ENCODE results near the gene USP12.
"Not testable (repeated sequence)": the region's sequence is repeated elsewhere in the genome, so short reads cannot be mapped to it uniquely, and the experiment has no call there.

The USP12 gene

DNA sequence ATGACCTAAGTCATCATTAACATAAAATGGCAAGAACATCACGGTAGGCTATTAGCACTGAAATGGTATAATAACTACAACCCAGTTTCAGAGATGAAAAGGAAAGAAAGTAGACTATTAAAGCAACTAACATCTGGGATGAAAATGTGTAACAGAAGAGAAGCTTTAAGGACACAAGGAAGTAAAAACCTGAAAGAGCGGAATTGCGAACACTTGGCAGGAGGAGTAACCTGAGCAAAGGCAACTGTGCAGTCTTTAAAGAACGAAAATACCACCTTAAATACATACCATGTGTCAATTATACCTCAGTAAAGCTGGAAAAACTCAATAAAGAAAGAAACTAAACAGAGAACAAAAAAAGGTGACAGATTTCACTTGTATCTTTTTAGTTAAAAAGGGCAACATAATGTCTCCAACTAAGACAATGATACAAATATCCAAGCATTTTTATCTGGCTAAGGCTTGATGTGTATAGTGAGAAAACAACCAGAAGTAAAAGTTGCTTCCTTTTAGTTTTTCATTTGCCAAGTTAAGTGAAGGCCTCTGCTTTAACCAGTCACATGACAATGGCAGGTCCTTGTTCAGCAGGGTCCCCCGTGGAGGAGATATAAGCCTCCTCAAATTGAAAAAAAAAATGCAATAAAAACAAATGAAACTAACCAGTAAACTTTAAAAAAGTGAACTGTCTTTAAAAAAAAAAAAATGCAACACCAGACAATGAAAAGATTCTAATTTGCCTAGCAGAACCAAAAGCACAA, 11.6 kb downstream of the USP12 start:
- H3K9me3 ChIP-seq (ENCODE audit: control insufficient read depth, low read length): no peaks in the 10 kb centered on the region
- no peaks in the 10 kb centered on the region for H3K4me1 ChIP-seq (ENCODE audit: control insufficient read depth, insufficient read depth, low read length)
- H3K36me3 ChIP-seq (ENCODE audit: control insufficient read depth, insufficient read depth, low read length): no peaks in the 10 kb centered on the region
- 71 to 78% methylated on average over 4 to 5 of the region's 5 CpGs for WGBS, 2 experiments
- H3K27ac ChIP-seq (ENCODE audit: insufficient read depth, low read depth, low read length, poor library complexity, severe bottlenecking): no peak overlapping the region
- H3K4me3 ChIP-seq (ENCODE audit: insufficient read depth, low read depth, low read length): no peak overlapping the region
- H3K27me3 ChIP-seq (ENCODE audit: control insufficient read depth, insufficient read depth, low read length, poor library complexity, severe bottlenecking): no peaks in the 10 kb centered on the region

DNA sequence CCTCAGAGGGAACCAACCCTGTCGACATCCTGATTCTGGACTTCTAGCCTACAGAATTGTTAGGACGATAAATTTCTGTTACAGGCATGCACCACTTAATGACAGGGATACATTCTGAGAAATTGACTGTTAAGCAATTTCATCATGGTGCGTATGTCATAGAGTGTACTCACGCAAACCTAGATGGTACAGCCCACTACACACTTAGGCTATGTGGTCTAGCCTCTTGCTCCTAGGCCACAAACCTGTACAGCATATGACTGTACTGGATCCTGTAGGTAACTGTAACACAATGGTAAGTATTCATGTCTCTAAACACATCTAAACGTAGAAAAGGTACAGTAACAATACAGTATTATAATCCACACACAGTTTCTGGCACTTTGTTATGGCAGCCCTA, 13.3 kb downstream of the USP12 start:
- WGBS, 2 experiments: 91 to 96% methylated on average over 4 to 5 of the region's 5 CpGs
- H3K27ac ChIP-seq (ENCODE audit: insufficient read depth, low read depth, low read length, poor library complexity, severe bottlenecking): no peak overlapping the region
- H3K36me3 ChIP-seq (ENCODE audit: control insufficient read depth, insufficient read depth, low read length): no peaks in the 10 kb centered on the region
- H3K27me3 ChIP-seq (ENCODE audit: control insufficient read depth, insufficient read depth, low read length, poor library complexity, severe bottlenecking): no peaks in the 10 kb centered on the region
- no peak overlapping the region for H3K4me3 ChIP-seq (ENCODE audit: insufficient read depth, low read depth, low read length)
- H3K4me1 ChIP-seq (ENCODE audit: control insufficient read depth, insufficient read depth, low read length): no peaks in the 10 kb centered on the region
- no peaks in the 10 kb centered on the region for H3K9me3 ChIP-seq (ENCODE audit: control insufficient read depth, low read length)

DNA sequence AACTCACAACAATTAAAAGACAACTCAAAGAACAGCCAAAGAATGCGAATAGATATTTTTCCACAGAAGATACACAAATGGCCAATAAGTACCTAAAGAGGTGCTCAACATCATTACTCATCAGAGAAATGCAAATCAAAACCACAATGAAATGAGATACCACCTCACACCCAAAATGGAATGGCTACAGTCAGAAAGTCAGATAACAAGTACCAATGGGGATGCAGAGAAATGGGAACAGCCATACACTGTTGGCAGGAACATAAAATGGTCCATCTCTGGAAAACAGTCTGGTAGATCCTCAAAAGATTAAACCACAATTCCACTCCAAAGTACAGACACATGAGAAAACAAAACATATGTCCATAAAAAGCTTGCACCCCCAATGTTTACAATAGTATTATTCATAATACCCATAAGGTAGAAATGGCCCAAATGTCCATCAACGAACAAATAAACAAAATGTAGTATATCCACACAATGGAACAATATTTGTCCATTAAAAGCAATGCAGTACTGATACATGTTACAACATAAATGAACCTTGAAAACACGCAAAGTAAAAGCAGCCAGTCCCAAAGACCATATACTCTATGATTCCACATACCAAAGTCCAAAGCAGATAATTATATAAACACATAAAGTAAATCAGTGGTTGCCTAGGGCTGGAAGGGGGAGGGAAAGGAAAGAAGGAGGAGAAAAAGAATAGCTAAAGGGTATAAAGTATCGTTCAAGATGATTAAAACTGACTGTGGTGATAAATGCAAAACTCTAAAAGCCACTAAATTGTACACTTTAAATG, 19.6 kb downstream of the USP12 start:
- WGBS, 2 experiments: 65 to 72% methylated on average over 4 of the region's 4 CpGs
- H3K4me1 ChIP-seq (ENCODE audit: control insufficient read depth, insufficient read depth, low read length): no peaks in the 10 kb centered on the region
- H3K9me3 ChIP-seq (ENCODE audit: control insufficient read depth, low read length): no peaks in the 10 kb centered on the region
- no peak overlapping the region for H3K27ac ChIP-seq (ENCODE audit: insufficient read depth, low read depth, low read length, poor library complexity, severe bottlenecking)
- H3K27me3 ChIP-seq (ENCODE audit: control insufficient read depth, insufficient read depth, low read length, poor library complexity, severe bottlenecking): no peaks in the 10 kb centered on the region
- no peaks in the 10 kb centered on the region for H3K36me3 ChIP-seq (ENCODE audit: control insufficient read depth, insufficient read depth, low read length)
- no peak overlapping the region for H3K4me3 ChIP-seq (ENCODE audit: insufficient read depth, low read depth, low read length)

DNA sequence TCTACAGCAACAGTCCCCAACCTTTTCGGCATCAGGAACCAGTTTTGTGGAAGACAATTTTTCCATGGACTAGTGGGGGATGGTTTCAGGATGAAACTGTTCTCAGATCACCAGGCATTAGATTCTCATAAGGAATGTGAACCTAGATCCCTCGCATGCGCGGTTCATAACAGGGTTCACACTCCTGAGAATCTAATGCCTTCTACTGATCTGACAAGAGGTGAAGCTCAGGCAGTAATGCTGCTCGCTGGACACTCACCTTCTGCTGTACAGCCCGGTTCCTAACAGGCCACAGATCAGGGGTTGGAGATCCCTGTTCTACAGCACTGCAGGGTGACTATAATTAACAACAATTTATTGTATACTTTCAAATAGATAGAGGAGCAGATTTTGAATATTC, 21.9 kb downstream of the USP12 start:
- Histone ChIP-seq H3K27ac (ENCODE audit: insufficient read depth, low read depth, low read length, poor library complexity, severe bottlenecking) (no peak overlapping the region), H3K4me3 (ENCODE audit: insufficient read depth, low read depth, low read length) (no peak overlapping the region), H3K27me3 (ENCODE audit: control insufficient read depth, insufficient read depth, low read length, poor library complexity, severe bottlenecking) (no peaks in the 10 kb centered on the region), H3K9me3 (ENCODE audit: control insufficient read depth, low read length) (no peaks in the 10 kb centered on the region), H3K36me3 (ENCODE audit: control insufficient read depth, insufficient read depth, low read length) (no peaks in the 10 kb centered on the region), H3K4me1 (ENCODE audit: control insufficient read depth, insufficient read depth, low read length) (no peaks in the 10 kb centered on the region)
- WGBS, 2 experiments: 91 to 95% methylated on average over 6 of the region's 6 CpGs

DNA sequence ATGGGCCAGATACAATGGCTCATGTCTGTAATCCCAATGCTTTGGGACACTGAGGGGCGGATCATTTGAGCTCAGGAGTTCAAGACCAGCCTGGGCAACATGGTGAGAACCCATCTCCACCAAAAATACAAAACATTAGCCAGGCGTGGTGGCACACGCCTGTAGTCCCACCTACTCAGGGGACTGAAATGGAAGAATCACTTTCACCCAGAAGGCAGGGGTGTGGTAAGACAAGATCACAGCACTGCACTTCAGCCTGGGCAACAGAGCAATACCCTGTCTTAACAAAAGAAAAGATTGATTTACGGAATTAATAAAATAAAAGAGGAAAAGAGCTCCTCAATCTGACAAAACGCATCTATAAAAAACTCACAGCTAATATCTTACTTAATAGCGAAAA, 22.7 kb downstream of the USP12 start:
- Histone ChIP-seq H3K4me1 (ENCODE audit: control insufficient read depth, insufficient read depth, low read length) (no peaks in the 10 kb centered on the region), H3K4me3 (ENCODE audit: insufficient read depth, low read depth, low read length) (no peak overlapping the region), H3K9me3 (ENCODE audit: control insufficient read depth, low read length) (no peaks in the 10 kb centered on the region), H3K27ac (ENCODE audit: insufficient read depth, low read depth, low read length, poor library complexity, severe bottlenecking) (no peak overlapping the region), H3K36me3 (ENCODE audit: control insufficient read depth, insufficient read depth, low read length) (no peaks in the 10 kb centered on the region), H3K27me3 (ENCODE audit: control insufficient read depth, insufficient read depth, low read length, poor library complexity, severe bottlenecking) (no peaks in the 10 kb centered on the region)
- 88 to 90% methylated on average over 6 of the region's 6 CpGs for WGBS, 2 experiments

DNA sequence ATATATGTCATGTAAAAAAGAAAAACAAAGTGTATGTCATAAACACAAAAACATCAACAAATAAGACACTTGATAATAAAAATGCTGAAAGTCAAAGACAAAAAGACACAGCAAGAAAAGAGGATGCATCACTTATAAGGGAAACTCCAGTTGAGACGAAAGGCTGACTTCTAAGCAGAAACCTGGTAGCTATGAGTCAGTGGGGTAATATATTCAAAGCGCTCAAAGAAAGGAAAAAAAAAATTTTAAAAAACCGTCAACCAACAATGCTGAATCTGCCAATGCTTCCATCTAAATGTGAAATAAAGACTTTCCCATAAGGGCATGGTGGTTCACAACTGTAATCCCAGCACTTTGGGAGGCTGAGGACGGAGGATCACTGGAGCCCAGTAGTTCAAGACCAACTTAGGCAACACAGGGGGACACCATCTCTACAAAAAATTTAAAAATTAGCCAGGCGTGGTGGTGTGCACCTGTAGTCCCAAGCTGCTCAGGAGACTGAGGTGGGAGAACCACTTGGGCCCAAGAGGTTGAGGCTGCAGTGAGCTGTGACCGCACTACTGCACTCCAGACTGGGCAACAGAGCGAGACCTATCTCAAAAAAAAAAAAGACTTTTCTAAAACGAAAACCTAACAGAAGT, 24.0 kb downstream of the USP12 start:
- Histone ChIP-seq H3K27ac (ENCODE audit: insufficient read depth, low read depth, low read length, poor library complexity, severe bottlenecking) (no peak overlapping the region), H3K27me3 (ENCODE audit: control insufficient read depth, insufficient read depth, low read length, poor library complexity, severe bottlenecking) (no peaks in the 10 kb centered on the region), H3K4me1 (ENCODE audit: control insufficient read depth, insufficient read depth, low read length) (no peaks in the 10 kb centered on the region), H3K4me3 (ENCODE audit: insufficient read depth, low read depth, low read length) (no peak overlapping the region), H3K36me3 (ENCODE audit: control insufficient read depth, insufficient read depth, low read length) (no peaks in the 10 kb centered on the region), H3K9me3 (ENCODE audit: control insufficient read depth, low read length) (no peaks in the 10 kb centered on the region)
- 91 to 93% methylated on average over 8 of the region's 8 CpGs for WGBS, 2 experiments

DNA sequence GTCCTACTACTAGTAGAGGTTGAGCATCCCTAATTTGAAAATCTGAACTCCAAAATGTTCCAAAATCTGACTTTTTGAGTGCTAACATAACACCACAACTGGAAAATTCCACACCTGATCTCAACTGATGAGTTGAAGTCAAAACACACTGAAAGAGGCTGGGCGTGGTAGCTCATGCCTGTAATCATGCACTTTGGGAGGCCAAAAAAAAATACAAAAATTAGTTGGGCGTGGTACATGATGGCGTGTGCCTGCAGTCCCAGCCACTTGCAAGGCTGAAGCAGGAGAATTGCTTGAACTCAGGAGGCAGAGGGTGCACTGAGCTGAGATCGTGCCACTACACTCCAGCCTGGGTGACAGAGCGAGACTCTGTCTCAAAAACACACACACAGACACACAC, 29.9 kb downstream of the USP12 start:
- no peak overlapping the region for H3K27ac ChIP-seq (ENCODE audit: insufficient read depth, low read depth, low read length, poor library complexity, severe bottlenecking)
- WGBS, 2 experiments: 93 to 95% methylated on average over 5 of the region's 5 CpGs

DNA sequence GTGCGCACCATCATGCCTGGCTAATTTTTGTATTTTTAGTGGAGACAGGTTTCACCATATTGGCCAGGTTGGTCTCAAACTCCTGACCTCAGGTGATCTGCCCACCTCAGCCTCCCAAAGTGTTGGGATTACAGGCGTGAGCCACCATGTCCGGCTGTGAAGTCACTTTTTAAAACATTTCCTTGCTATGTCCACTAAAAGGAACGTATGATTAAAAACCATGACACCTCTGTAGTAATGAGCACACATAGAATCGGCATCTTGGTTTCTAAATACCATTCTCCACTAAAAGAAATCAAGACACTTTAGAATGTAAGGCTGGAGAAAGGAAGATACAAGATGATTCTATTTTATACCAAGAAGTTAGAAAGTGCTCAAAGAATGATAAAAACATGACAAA, 30.5 kb downstream of the USP12 start:
- not testable (repeated sequence) for H3K36me3 ChIP-seq (ENCODE audit: control insufficient read depth, insufficient read depth, low read length); H3K4me3 ChIP-seq (ENCODE audit: insufficient read depth, low read depth, low read length); H3K27me3 ChIP-seq (ENCODE audit: control insufficient read depth, insufficient read depth, low read length, poor library complexity, severe bottlenecking); H3K27ac ChIP-seq (ENCODE audit: insufficient read depth, low read depth, low read length, poor library complexity, severe bottlenecking); H3K9me3 ChIP-seq (ENCODE audit: control insufficient read depth, low read length); H3K4me1 ChIP-seq (ENCODE audit: control insufficient read depth, insufficient read depth, low read length)
- WGBS, 2 experiments: 89 to 95% methylated on average over 4 to 5 of the region's 5 CpGs

More for the DNA sequence above, 29.9 kb downstream of the USP12 start:
- H3K36me3 ChIP-seq (ENCODE audit: control insufficient read depth, insufficient read depth, low read length): no peaks in the 10 kb centered on the region
- no peaks in the 10 kb centered on the region for H3K27me3 ChIP-seq (ENCODE audit: control insufficient read depth, insufficient read depth, low read length, poor library complexity, severe bottlenecking)
- no peaks in the 10 kb centered on the region for H3K4me1 ChIP-seq (ENCODE audit: control insufficient read depth, insufficient read depth, low read length)
- no peaks in the 10 kb centered on the region for H3K9me3 ChIP-seq (ENCODE audit: control insufficient read depth, low read length)
- H3K4me3 ChIP-seq (ENCODE audit: insufficient read depth, low read depth, low read length): no peak overlapping the region

DNA sequence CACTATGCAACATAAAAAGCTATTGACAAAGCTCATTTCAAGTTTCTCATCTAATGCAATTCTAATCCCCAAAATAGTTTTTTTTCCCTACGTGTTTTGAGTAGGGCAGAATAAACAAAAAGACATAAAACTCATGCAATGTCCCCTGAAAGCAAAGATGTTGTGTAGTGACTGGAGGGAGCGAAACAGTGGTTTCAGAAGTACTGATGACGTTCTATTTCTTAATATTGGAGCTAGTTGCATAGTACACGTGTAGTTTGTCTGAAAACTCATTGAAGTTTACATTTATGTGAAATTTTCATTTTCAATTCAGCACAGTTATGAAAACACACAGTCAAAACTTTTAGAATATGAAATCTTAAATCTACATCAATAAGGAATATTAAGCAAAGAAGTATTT, 31.6 kb downstream of the USP12 start:
- H3K9me3 ChIP-seq (ENCODE audit: control insufficient read depth, low read length): no peaks in the 10 kb centered on the region
- no peak overlapping the region for H3K27ac ChIP-seq (ENCODE audit: insufficient read depth, low read depth, low read length, poor library complexity, severe bottlenecking)
- H3K4me3 ChIP-seq (ENCODE audit: insufficient read depth, low read depth, low read length): no peak overlapping the region
- 95 to 100% methylated on average over 4 of the region's 4 CpGs for WGBS, 2 experiments
- H3K36me3 ChIP-seq (ENCODE audit: control insufficient read depth, insufficient read depth, low read length): no peaks in the 10 kb centered on the region
- no peaks in the 10 kb centered on the region for H3K27me3 ChIP-seq (ENCODE audit: control insufficient read depth, insufficient read depth, low read length, poor library complexity, severe bottlenecking)
- H3K4me1 ChIP-seq (ENCODE audit: control insufficient read depth, insufficient read depth, low read length): no peaks in the 10 kb centered on the region

DNA sequence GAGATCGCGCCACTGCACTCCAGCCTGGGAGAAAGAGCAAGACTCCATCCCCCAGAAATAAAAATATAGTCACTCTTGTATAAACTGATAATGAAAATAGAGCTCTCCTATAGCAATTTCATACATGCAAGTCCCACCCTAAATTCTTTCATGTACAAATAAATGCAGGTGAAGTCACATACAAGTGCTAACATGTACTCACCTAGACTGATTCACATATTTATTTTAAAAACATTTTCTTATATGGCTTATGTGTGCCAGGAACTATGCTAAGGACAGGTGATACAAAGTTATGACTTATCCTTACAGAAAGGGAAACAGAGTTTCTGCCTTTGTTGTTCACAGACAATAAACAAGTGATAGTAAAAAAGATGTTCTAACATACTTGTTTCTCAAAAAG, 32.0 kb downstream of the USP12 start:
- H3K9me3 ChIP-seq (ENCODE audit: control insufficient read depth, low read length): no peaks in the 10 kb centered on the region
- 88 to 93% methylated on average over 2 of the region's 2 CpGs for WGBS, 2 experiments

More for the DNA sequence above, 32.0 kb downstream of the USP12 start:
- no peak overlapping the region for H3K27ac ChIP-seq (ENCODE audit: insufficient read depth, low read depth, low read length, poor library complexity, severe bottlenecking)
- no peaks in the 10 kb centered on the region for H3K27me3 ChIP-seq (ENCODE audit: control insufficient read depth, insufficient read depth, low read length, poor library complexity, severe bottlenecking)
- H3K36me3 ChIP-seq (ENCODE audit: control insufficient read depth, insufficient read depth, low read length): no peaks in the 10 kb centered on the region
- H3K4me3 ChIP-seq (ENCODE audit: insufficient read depth, low read depth, low read length): no peak overlapping the region
- H3K4me1 ChIP-seq (ENCODE audit: control insufficient read depth, insufficient read depth, low read length): no peaks in the 10 kb centered on the region
